Mesothelial cell of epicardium (in vitro differentiated cells): ENCODE measurements around the gene CPD. TPM values are rescaled to one million over a fixed set of nuclear protein-coding genes. Genes with fewer than 3 reads are reported as not detected.

Experiments
- DNase-seq, 2 experiments: peaks; one replicate each; pipeline ENCODE4 v3.0.0; 2021; ENCODE audit warnings: low spot score in 2 of 2; ENCODE audit not compliant: unreplicated experiment in 2 of 2
- H3K27ac Mint-ChIP-seq: 2 replicates; pipeline ENCODE4 v1.8.0; 2021; ENCODE audit warnings: mixed read lengths
- H3K27me3 Mint-ChIP-seq: 2 replicates; pipeline ENCODE4 v1.8.0; 2021; ENCODE audit warnings: low read depth, mixed read lengths
- H3K36me3 Mint-ChIP-seq: 2 replicates; pipeline ENCODE4 v1.8.0; 2021; ENCODE audit warnings: mixed read lengths
- H3K4me1 Mint-ChIP-seq: 2 replicates; pipeline ENCODE4 v1.8.0; 2021; ENCODE audit warnings: mixed read lengths
- H3K4me3 Mint-ChIP-seq: 2 replicates; pipeline ENCODE4 v1.8.0; 2021; ENCODE audit warnings: mild to moderate bottlenecking, moderate library complexity, mixed read lengths
- H3K9me3 Mint-ChIP-seq: 2 replicates; pipeline ENCODE4 v1.8.0; 2021; ENCODE audit warnings: mixed read lengths
- total RNA-seq: library from RNA; stranded (reverse); gene quantifications from 3 replicates; pipeline ENCODE4 v1.2.1, GENCODE V29; 2021
- TF ChIP-seq, protein P1 (sequence below): fragments of 200-600 bp; sonication (generic); IDR thresholded peaks from one replicate; pipeline ENCODE4 v1.5.0; 2021; ENCODE audit warnings: antibody characterized with exemption; ENCODE audit not compliant: unreplicated experiment

Gene CPD
- 49.3 to 58.3 TPM (median 54.1 TPM) in 3 replicates for total RNA-seq

DNA sequence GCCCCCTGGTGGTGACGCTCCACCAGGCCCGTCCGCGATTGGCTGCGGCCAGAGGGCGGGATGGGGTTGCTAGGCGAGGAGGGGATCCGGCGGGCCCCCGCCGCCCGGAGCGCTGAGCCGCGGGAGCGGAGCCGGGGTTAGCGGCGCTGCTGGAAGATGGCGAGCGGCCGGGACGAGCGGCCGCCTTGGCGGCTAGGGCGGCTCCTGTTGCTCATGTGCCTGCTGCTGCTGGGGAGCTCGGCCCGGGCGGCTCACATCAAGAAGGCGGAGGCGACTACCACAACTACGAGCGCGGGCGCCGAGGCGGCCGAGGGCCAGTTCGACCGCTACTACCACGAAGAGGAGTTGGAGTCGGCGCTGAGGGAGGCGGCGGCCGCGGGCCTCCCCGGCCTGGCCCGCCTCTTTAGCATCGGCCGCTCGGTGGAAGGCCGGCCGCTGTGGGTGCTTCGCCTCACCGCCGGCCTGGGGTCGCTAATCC lies at the start of gene CPD:
TSS of gene CPD (plus strand) at position 103 of the 478 bp plus-strand sequence. CDS start at position 157, 54 bp downstream.
- TF ChIP-seq, protein P1, sequence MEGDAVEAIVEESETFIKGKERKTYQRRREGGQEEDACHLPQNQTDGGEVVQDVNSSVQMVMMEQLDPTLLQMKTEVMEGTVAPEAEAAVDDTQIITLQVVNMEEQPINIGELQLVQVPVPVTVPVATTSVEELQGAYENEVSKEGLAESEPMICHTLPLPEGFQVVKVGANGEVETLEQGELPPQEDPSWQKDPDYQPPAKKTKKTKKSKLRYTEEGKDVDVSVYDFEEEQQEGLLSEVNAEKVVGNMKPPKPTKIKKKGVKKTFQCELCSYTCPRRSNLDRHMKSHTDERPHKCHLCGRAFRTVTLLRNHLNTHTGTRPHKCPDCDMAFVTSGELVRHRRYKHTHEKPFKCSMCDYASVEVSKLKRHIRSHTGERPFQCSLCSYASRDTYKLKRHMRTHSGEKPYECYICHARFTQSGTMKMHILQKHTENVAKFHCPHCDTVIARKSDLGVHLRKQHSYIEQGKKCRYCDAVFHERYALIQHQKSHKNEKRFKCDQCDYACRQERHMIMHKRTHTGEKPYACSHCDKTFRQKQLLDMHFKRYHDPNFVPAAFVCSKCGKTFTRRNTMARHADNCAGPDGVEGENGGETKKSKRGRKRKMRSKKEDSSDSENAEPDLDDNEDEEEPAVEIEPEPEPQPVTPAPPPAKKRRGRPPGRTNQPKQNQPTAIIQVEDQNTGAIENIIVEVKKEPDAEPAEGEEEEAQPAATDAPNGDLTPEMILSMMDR = peak; percentile 83
- Mint-ChIP-seq H3K27ac (peak within 1 kb of the TSS; percentile 73), H3K27me3 (no peaks in the 10 kb centered on the region), H3K4me3 (peak within 1 kb of the TSS; percentile 77), H3K4me1 (peaks cover 54% of the 10 kb centered on the region), H3K36me3 (no peaks in the 10 kb centered on the region), H3K9me3 (no peaks in the 10 kb centered on the region)
- peak; percentile 93 to 98 for DNase-seq

DNA sequence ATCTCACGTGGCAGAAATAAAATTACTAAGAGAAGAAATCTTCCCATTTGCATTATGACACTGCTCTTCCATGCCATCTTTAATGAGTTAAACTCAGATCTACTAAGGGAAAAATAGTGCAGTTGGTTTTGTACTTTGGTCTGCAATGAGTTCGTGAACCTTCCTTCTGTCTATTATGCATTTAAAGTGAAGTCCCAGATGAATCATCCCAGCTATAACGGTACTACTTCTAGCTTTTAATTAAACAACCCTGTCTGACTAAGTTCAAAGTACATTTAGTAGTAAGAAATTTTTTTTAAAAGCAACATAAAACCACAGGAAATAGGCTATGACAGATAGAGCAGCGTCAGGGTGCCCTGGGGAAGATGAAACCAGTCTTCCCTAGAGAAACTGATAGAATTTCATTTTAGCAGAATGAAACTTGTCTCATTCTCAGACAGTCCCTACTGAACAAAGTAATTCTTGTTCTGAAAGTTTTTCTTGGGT lies 46.6 kb upstream of the CPD start:
- TF ChIP-seq, protein P1 = no peak
- DNase-seq = no peak
- peaks cover 5% of the 10 kb centered on the region for H3K4me1 Mint-ChIP-seq

DNA sequence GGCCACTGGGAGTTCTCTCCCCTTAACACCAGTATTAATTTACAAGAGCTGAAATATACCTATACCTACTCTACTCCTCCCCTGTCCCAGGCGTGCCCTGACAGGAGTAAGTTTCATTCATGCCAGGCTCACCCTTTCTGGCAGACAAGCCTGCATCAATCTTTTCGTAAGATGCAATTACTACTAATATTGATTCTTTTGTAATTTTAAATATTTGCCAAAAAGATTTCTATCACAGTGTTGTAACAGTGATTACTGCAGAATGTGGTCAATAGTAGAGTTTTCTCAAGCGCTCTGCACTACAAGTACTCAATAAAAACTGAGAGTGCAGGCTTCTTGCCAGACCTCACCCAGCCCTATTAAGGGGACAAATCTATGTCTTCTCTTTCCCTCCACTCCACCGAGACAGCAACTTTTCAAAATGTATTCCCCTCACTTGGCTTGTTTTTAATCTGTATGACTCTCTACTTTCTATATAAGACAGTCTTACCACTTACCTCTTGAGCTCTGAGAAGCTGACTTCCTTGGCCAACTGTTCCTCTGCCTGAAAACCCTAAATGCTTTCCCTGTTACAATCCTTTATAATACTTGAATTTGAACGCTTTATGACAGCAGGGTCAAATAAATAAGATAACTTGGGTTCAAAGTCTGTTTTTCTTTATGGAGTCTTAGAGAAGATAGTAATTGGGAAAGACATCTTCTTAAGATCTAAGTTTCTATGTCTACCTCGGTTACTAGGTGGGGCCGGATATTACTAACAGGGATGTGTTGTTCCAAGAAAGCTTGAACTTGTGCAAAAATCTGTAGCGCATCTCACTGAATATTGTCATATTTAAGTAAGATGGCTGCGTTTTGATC lies 45.0 kb upstream of the CPD start, which contains the start of gene TMIGD1:
TSS of gene TMIGD1 (minus strand) at position 555 of the 858 bp plus-strand sequence. CDS start 1,924 bp downstream, outside the sequence.
- DNase-seq = no peak
- H3K9me3 Mint-ChIP-seq = no peaks in the 10 kb centered on the region
- H3K4me1 Mint-ChIP-seq = peaks cover 4% of the 10 kb centered on the region
- H3K27ac Mint-ChIP-seq = no peak within 1 kb of the TSS
- peaks cover 37% of the 10 kb centered on the region for H3K27me3 Mint-ChIP-seq
- TF ChIP-seq, protein P1 = no peak
- no peaks in the 10 kb centered on the region for H3K36me3 Mint-ChIP-seq
- H3K4me3 Mint-ChIP-seq = no peak within 1 kb of the TSS

More for the DNA sequence above, 46.6 kb upstream of the CPD start:
- Mint-ChIP-seq H3K9me3 (no peaks in the 10 kb centered on the region), H3K4me3 (no peak overlapping the region), H3K27me3 (peaks cover 36% of the 10 kb centered on the region), H3K36me3 (no peaks in the 10 kb centered on the region), H3K27ac (no peak overlapping the region)

DNA sequence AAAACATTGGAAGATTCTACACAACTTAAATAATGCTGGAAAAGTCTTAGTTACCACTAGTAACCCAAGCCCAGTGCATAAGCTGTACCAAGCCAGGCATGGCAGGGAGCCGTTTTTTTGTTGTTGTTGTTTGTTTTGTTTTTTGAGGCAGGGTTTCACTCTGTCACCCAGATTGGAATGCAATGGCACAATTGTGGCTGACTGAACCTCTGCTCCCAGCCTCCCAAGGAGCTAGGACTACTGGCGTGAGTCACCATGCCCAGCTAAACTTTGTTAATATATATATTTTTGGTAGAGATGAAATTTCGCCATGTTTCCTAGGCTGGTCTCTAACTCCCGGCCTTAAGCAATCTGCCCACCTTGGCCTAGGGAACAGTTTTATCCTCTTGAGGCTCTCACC lies 44.3 kb upstream of the CPD start:
- Mint-ChIP-seq H3K4me1 (peaks cover 4% of the 10 kb centered on the region), H3K27ac (no peak overlapping the region), H3K9me3 (no peaks in the 10 kb centered on the region), H3K27me3 (peaks cover 32% of the 10 kb centered on the region), H3K36me3 (no peaks in the 10 kb centered on the region), H3K4me3 (no peak overlapping the region)
- DNase-seq = no peak
- TF ChIP-seq, protein P1 = no peak

DNA sequence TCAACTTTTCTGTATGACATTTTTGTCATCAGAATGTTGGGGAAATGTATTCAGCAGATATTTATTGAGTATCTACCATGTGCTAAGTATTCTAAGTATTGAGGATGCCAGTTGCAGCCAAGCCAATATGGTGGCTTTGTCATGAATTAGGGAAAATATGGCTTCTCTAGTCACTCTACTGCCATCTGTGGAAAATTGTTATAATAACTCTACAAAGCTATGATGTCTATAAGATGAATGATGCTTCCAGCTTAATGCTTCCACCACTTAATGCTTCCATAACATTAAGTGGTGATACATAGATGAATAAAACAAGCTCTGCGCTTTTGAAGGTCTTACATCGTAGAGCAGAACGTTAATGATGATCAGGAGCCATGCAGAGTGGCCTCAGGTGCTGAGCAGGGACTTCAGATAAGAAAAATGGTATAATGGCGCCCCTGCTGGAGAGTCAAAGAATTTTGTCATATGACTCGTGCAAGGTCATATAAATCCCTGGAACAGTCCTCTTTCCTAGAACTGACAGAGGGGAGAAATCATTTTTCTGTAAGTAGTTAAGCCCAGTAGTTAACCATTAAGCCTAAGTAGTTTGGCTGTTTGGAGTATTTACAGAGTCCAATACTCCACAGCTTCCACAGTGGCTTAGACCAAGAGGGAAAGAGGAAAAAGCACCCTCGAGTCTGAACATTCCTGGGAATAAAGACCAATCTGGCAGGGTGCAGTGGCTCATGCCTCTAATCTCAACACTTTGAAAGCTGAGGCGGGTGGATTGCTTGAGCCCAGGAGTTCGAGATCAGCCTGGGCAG lies 42.2 kb upstream of the CPD start:
- H3K4me3 Mint-ChIP-seq = no peak overlapping the region
- H3K27me3 Mint-ChIP-seq = peaks cover 17% of the 10 kb centered on the region
- no peak overlapping the region for H3K27ac Mint-ChIP-seq
- TF ChIP-seq, protein P1 = peak; percentile 56
- H3K36me3 Mint-ChIP-seq = no peaks in the 10 kb centered on the region
- no peaks in the 10 kb centered on the region for H3K9me3 Mint-ChIP-seq
- H3K4me1 Mint-ChIP-seq = peaks cover 17% of the 10 kb centered on the region
- no peak for DNase-seq
